ENCODE measurements around the gene ADAMTSL2.

DNA sequence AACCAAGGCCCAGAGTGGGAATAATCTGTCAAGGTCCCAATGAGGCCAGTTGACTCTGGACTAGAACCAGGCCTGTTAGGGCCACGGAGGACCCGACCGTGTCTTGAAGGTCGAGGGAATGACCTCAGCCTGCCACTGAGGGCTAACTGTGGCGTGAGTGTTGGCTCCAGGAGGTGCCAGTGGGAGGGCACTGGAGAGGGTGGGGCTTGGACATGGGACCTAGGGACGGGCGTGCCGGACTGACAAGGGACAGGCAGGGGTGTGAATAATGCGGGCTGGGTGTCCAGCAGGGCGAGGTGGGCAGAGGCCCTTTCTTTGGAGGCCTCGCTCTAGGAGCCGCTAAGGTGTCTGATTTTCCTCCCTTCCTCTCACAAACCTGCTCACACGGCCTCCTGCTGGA, 7.5 kb downstream of the ADAMTSL2 start:
- TF ChIP-seq, protein P1, sequence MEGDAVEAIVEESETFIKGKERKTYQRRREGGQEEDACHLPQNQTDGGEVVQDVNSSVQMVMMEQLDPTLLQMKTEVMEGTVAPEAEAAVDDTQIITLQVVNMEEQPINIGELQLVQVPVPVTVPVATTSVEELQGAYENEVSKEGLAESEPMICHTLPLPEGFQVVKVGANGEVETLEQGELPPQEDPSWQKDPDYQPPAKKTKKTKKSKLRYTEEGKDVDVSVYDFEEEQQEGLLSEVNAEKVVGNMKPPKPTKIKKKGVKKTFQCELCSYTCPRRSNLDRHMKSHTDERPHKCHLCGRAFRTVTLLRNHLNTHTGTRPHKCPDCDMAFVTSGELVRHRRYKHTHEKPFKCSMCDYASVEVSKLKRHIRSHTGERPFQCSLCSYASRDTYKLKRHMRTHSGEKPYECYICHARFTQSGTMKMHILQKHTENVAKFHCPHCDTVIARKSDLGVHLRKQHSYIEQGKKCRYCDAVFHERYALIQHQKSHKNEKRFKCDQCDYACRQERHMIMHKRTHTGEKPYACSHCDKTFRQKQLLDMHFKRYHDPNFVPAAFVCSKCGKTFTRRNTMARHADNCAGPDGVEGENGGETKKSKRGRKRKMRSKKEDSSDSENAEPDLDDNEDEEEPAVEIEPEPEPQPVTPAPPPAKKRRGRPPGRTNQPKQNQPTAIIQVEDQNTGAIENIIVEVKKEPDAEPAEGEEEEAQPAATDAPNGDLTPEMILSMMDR (conservative IDR thresholded peaks at IDR 0.05): no peak
- no peak for TF ChIP-seq ZFX (IDR thresholded peaks at IDR 0.05)
